Measurements from ENCODE around the gene FADS6.
"Not testable (repeated sequence)": the region's sequence is repeated elsewhere in the genome, so short reads cannot be mapped to it uniquely, and the experiment has no call there.

Gene FADS6

GRCh38 chr17:74916851-74917199, 23.4 kb upstream of the FADS6 start:
- DNase-seq (ENCODE audit: low spot score): no peak
- TF ChIP-seq CTCF (IDR thresholded peaks at IDR 0.05; ENCODE audit: borderline replicate concordance, control extremely low read depth, extremely low read depth, insufficient read depth, missing control alignments): no peak
- in situ Hi-C loops (cut with MboI; ENCODE audit: low sequenced_read_pairs, unreplicated experiment): no loop called here

- no peak for DNase-seq (ENCODE audit: low spot score)
- no peak for TF ChIP-seq CTCF (IDR thresholded peaks at IDR 0.05; ENCODE audit: borderline replicate concordance, control extremely low read depth, extremely low read depth, insufficient read depth, missing control alignments)
- in situ Hi-C loops (cut with MboI; ENCODE audit: low sequenced_read_pairs, unreplicated experiment): no loop called here
These were observed 22.9 kb upstream of the FADS6 start for GRCh38 chr17:74916136-74916850.

- DNase-seq (ENCODE audit: low spot score); in situ Hi-C loops (cut with MboI; ENCODE audit: low sequenced_read_pairs, unreplicated experiment): not testable (repeated sequence)
These were observed 18.0 kb upstream of the FADS6 start for GRCh38 chr17:74911423-74911822.

GRCh38 chr17:74909097-74909496, 15.7 kb upstream of the FADS6 start:
- not testable (repeated sequence) for DNase-seq (ENCODE audit: low spot score)

GRCh38 chr17:74907012-74907411, 13.6 kb upstream of the FADS6 start:
- in situ Hi-C loops (cut with MboI; ENCODE audit: low sequenced_read_pairs, unreplicated experiment): no loop called here
- no peak for DNase-seq (ENCODE audit: low spot score)
- TF ChIP-seq CTCF (IDR thresholded peaks at IDR 0.05; ENCODE audit: borderline replicate concordance, control extremely low read depth, extremely low read depth, insufficient read depth, missing control alignments): no peak

More at GRCh38 chr17:74909097-74909496, 15.7 kb upstream of the FADS6 start:
- in situ Hi-C loops (cut with MboI; ENCODE audit: low sequenced_read_pairs, unreplicated experiment): not testable (repeated sequence)

- DNase-seq (ENCODE audit: low spot score); in situ Hi-C loops (cut with MboI; ENCODE audit: low sequenced_read_pairs, unreplicated experiment): not testable (repeated sequence)
These were observed 12.9 kb upstream of the FADS6 start for GRCh38 chr17:74906214-74906793.

GRCh38 chr17:74904687-74905409, 11.4 kb upstream of the FADS6 start:
- no peak for TF ChIP-seq CTCF (IDR thresholded peaks at IDR 0.05; ENCODE audit: borderline replicate concordance, control extremely low read depth, extremely low read depth, insufficient read depth, missing control alignments)
- in situ Hi-C loops (cut with MboI; ENCODE audit: low sequenced_read_pairs, unreplicated experiment): no loop called here
- DNase-seq (ENCODE audit: low spot score): no peak

GRCh38 chr17:74903671-74904070, 10.2 kb upstream of the FADS6 start:
- TF ChIP-seq CTCF (IDR thresholded peaks at IDR 0.05; ENCODE audit: borderline replicate concordance, control extremely low read depth, extremely low read depth, insufficient read depth, missing control alignments): no peak
- in situ Hi-C loops (cut with MboI; ENCODE audit: low sequenced_read_pairs, unreplicated experiment): no loop called here
- DNase-seq (ENCODE audit: low spot score): no peak
